H54 (cell line): ENCODE measurements around the gene VPS72.

ENCODE experiments used
- DNase-seq: peaks from one replicate; pipeline ENCODE4 v3.0.0; 2011; ENCODE audit warnings: low spot score, mixed read lengths; ENCODE audit not compliant: insufficient read length
- FAIRE-seq: peaks from 3 replicates; lab custom pipeline; 2011; peaks lifted over from hg19 to GRCh38; lab: Jason Lieb, UNC
- POLR2A ChIP-seq: IDR thresholded peaks from 2 replicates; pipeline ENCODE4 v1.6.1; 2011; ENCODE audit warnings: low read depth, mild to moderate bottlenecking, low read length

Gene VPS72

DNA sequence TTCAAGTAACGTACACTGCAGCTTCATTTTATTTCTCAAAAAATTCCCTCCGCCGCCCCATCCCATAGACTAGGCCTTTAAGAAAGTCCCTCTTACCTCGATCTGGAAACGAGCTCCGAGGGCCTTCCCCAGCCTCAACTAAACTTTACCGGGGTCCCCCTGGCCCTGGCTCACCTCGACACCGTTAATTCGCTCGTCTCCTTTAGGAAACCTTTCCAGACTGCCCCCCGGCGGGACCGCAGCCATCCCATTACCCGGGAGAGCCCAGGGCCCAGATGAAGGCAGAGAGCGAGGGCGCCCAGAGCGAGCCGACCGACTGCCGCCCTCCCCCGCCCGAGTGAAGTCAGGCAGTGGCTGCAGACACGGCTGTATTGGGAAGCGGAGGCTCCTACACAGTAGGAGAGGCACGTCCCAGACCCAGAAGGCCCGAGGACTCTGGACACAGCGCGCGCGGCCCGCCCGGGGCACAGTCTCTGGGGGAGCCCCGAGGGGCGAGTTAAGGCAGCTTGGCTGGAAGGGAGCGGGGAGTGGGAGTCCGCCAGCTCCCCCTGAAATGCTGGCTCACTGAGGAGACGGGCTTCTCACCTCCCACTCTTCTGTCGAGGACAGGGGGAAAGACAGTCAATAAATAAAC lies 58.2 kb downstream of the VPS72 start:
- no peak for FAIRE-seq
- DNase-seq = no peak

DNA sequence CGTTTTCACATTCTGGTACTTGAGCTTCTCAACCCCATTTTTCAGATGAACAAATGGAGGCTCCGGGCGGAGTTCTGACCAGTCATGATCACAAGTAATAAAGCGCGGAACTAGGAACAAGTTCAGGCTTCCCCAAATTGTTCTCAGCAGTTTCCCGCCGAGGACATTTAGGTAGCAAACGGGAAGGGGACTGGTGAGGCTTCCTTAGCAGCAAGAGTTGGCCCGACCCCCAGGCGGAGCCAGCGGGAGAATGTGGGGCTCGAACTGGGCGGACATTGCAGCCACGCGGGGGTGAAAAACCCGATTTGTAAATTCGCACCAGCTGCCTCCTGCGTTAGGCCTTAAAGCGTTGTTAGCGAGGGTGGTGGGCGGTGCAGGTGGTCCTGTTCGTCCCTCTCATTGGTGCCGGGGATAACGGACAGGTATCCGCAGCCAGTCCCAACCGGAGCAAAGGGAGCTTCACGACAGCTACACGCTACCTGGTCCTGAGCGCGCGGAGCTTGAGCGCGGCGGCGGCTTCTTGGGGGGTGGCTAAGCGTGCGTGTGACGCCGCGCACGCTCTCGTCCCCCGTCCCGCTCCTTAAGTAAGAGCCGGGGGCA lies 58.9 kb downstream of the VPS72 start:
- no peak for TF ChIP-seq POLR2A
- DNase-seq = no peak
- FAIRE-seq = no peak

More for the DNA sequence above, 58.2 kb downstream of the VPS72 start:
- no peak for TF ChIP-seq POLR2A

- TF ChIP-seq POLR2A = no peak
- DNase-seq = no peak
- no peak for FAIRE-seq
Observed at GRCh38 chr1:151128800-151129199, 61.2 kb downstream of the VPS72 start.
